CD4-positive, alpha-beta T cell treated with Interferon alpha-2 for 1 hour (primary cell): ENCODE results near the gene MAB21L2.
"Not testable (repeated sequence)": the region's sequence is repeated elsewhere in the genome, so short reads cannot be mapped to it uniquely, and the experiment has no call there.

Experiments
- DNase-seq, 2 donors: peaks; one replicate each; pipeline ENCODE4 v3.0.0-alpha.2; 2020 to 2022

Gene MAB21L2

GRCh38 chr4:150582146-150582872 is at the start of gene MAB21L2:
Gene MAB21L2 (plus strand): TSS chr4:150582151. CDS start chr4:150583030, 879 bp downstream.
- DNase-seq, result no peak

- DNase-seq, result no peak
Observed at GRCh38 chr4:150533673-150534072, 48.3 kb upstream of the MAB21L2 start.

- DNase-seq, result no peak
Observed at GRCh38 chr4:150534818-150535217, 47.1 kb upstream of the MAB21L2 start.

GRCh38 chr4:150537911-150538310 is 44.0 kb upstream of the MAB21L2 start:
- DNase-seq, result not testable (repeated sequence)

GRCh38 chr4:150540536-150540935 is 41.4 kb upstream of the MAB21L2 start:
- DNase-seq, result no peak

GRCh38 chr4:150540959-150541360 is 41.0 kb upstream of the MAB21L2 start:
- no peak for DNase-seq

GRCh38 chr4:150541681-150542080 is 40.3 kb upstream of the MAB21L2 start:
- DNase-seq, result no peak

- no peak for DNase-seq
Observed at GRCh38 chr4:150543042-150543441, 38.9 kb upstream of the MAB21L2 start.

- DNase-seq, result no peak
Observed at GRCh38 chr4:150546286-150546685, 35.7 kb upstream of the MAB21L2 start.

- DNase-seq, result no peak
Observed at GRCh38 chr4:150547154-150547838, 34.7 kb upstream of the MAB21L2 start.

GRCh38 chr4:150557811-150558210 is 24.1 kb upstream of the MAB21L2 start:
- not testable (repeated sequence) for DNase-seq

- no peak for DNase-seq
Observed at GRCh38 chr4:150561143-150561737, 20.7 kb upstream of the MAB21L2 start.

- DNase-seq, result no peak
Observed at GRCh38 chr4:150562250-150562649, 19.7 kb upstream of the MAB21L2 start.

GRCh38 chr4:150562751-150563150 is 19.2 kb upstream of the MAB21L2 start:
- DNase-seq, result no peak

GRCh38 chr4:150564967-150565366 is 17.0 kb upstream of the MAB21L2 start:
- not testable (repeated sequence) for DNase-seq

- DNase-seq, result no peak
Observed at GRCh38 chr4:150567070-150567469, 14.9 kb upstream of the MAB21L2 start.

GRCh38 chr4:150569384-150569987 is 12.5 kb upstream of the MAB21L2 start:
- no peak for DNase-seq

GRCh38 chr4:150569998-150570535 is 11.9 kb upstream of the MAB21L2 start:
- DNase-seq, result no peak

GRCh38 chr4:150570862-150571261 is 11.1 kb upstream of the MAB21L2 start:
- DNase-seq, result no peak

GRCh38 chr4:150572704-150573504 is 9.0 kb upstream of the MAB21L2 start:
- no peak for DNase-seq

- DNase-seq, result no peak
Observed at GRCh38 chr4:150573534-150573933, 8.4 kb upstream of the MAB21L2 start.

GRCh38 chr4:150574678-150575077 is 7.3 kb upstream of the MAB21L2 start:
- no peak for DNase-seq
